8988T (cell line): ENCODE data around the gene KLF3.

Source experiments
- DNase-seq: peaks from one replicate; pipeline ENCODE4 v3.0.0; 2011

KLF3 gene

DNA sequence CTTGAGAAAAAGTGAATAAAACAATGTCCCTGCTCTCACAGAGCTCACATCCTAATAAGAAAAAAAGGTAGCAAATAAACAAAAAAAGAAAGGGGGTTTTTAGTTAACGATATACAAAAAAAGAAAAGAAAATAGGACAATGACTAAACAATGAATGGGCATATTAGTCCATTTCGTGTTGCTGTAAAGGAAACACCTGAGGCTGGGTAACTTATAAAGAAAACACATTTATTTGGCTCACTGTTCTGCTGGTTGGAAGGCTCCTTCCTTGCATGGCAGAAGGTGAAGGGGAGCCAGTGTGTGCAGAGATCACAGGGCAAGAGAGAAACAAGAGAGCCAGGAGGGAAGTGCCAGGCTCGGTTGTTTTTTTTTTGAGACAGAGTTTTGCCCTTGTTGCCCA is 4.7 kb upstream of the KLF3 start:
- DNase-seq = no peak

DNA sequence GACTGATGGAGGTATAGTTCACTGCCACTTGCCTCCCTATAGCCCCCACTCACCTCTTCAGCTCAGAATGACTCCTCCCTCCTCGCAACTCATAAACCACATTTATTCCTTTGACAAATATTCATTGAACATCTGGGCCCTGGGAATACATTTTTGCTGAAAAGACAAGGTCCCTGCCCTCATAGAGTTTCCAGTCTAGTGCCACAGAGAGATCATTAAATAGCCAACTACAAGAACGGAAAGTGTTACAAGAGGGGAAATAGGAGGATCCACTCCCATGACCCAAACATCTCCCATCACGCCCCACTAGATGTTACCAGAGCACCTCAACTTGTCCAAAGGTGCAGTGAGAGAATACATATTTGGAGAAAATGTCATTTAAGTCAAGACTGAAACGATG is 3.2 kb upstream of the KLF3 start:
- DNase-seq = no peak

DNA sequence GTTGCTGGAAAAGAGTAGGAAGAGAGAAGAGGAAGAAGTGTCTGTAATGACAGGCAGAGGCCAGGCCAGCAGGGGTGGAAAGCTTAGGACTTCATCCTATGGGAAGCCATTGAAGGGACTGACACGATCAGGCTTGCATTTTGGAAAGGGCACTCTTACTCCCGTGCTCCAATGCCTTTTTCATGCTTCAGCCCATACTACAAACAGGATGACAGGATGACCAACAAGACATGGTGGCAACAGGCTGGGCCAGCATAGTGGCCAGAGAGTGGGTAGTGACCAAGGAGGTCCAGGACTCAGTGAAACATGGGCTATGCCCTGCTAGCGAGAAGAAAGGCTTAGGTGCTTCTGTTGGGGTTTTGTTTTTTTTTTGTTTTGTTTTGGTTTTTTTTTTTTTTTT is 2.6 kb upstream of the KLF3 start:
- DNase-seq = no peak

DNA sequence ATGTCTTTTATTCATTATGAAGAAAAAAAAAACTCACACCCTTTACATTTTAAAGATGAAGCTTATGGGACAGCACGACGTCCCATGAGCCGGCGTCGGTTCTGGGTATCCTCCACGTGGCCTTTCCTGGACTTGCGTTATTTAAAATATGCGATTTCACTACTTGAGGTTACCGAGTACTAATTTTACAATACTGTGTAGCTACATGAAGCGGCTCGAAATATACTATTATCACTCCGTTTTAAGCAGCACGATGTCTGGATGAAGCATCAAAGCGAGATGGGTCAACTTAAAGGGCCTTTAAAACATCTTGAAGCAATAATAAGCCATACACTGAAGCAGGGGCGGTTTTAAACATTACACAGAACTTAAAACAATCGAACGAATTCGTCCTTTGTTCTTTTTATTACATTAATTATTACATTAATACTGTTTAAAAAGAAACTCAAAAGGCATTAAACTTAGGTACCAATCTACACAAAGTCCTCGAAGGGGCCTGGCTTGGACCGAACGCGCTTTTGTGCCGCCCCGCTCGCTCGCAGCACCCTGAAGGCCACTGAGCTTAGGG is 1.4 kb upstream of the KLF3 start:
- DNase-seq = no peak

DNA sequence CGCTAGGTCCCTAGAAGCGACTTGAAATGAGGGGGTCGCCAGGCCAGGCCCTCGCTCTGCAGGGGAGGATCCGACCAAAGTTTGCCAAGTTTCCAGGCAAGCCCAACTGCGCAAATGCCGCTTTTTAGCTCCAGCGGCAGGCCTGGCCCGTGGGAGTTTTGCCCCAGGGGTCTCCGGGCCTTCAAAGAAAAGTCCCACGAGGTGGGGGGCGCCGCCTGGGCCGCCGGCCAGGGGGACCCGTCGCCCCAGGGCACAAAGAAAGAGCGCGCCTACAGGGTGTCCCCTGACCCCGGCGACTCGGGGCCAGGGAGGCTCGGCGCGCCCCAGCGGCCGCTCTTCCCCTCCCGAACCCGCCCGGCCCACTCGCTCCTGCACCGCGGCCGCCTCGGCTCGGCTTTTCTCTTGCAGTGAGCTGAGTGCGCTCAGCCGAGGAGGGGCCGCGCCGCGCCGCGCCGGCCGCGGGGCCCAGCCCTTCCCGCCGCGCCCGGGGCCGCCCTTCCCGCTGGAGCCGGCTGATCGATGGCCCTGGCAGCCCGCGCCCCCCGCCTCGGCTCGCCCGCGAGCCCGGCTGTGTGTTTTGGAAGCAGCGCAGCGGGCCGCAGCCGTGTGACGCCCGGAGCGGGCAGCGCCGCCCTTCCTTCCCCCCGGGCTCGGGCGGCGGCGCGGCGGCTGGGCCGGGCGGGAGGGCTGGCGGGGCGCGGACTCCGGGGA is 754 bp upstream of the KLF3 start:
- DNase-seq = no peak

GRCh38 chr4:38664706-38665401 is 855 bp downstream of the KLF3 start:
- DNase-seq = no peak

- DNase-seq = no peak
Measured at GRCh38 chr4:38665551-38666411, 1.8 kb downstream of the KLF3 start.

DNA sequence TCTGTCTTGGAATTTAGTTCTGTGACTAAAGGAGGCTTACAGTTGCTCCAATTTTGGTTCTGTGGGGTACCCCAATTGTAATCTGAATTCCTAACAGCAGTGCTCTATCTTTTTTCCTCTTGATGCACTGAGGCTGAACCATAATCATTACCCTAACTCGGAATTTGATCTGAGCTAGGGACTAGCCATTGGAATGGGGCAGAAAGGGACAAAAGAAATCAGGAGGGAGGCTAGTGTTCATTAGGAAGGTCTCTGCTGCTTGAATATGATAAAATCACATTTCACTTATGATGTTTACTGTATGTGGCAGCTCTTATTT is 2.7 kb downstream of the KLF3 start:
- DNase-seq = no peak

GRCh38 chr4:38667085-38667893 is 3.3 kb downstream of the KLF3 start:
- DNase-seq = peak; percentile 68

DNA sequence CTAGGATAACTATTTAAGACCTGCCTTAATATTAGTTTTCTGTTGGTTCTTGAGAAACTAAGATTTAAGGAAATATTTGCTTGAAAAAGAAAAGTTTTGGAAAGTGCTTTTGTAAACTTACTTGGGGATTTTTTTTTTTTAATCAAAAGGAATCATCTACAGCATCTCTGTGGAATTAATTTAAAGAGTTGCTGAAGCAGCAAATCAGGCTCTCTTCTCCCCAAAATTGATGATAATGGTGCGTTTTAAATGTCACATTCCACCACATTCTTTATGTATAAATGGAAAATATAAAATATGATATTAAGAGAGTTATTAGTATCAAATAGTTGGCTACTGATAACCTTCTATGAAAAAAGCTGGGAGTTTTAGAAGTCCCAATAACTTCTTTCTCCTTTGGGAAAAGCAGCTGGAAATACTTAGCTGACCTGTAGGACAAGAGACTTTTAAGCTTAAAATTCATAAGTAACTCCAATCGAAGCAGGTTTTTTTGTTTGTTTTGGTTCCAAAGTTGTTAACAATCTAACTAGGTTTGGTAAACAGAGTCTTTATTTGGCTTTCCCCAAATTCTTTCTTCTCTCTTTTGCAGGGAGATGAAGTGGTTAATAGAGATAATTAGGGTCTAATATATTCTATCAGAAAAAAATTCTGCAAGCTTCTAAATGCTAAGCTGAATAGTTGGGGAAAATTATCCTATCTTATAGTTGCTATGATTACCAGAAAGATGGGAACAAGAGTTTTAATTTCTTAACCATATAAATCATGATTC is 4.4 kb downstream of the KLF3 start:
- DNase-seq = no peak

GRCh38 chr4:38669208-38669607 is 5.2 kb downstream of the KLF3 start:
- no peak for DNase-seq

GRCh38 chr4:38670109-38670901 is 6.3 kb downstream of the KLF3 start:
- no peak for DNase-seq

DNA sequence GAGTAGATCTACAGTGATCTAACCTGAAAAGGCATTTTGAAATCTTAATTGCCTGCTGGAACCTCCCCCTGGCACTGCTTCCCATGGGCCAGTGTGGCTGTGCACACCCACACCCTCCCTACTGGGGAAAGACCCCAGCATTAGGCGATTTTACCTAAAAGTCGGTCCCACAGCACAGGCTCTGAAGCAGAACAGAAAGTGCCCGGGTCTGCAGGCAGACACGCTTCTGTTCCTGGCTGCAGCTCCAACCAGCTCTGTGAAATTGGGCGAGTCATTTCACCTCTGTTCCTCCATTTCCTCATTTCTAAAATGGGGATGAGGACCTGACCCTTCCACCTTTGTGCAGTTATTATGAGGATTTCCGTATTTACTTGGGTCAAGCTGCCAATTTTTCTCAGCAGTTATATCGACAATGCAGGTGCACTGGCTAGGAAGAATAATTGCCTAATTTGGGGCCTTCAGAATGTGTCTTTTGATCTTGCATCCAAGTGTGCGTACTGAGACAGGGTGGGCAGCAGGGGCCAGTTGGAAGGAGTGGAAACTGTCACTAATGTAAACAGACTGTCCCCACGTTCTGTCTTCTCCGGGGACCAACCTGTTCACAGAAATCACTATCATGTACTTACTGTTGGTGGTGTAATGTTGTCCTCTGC is 7.1 kb downstream of the KLF3 start:
- no peak for DNase-seq

GRCh38 chr4:38671592-38671940 is 7.6 kb downstream of the KLF3 start:
- no peak for DNase-seq

DNA sequence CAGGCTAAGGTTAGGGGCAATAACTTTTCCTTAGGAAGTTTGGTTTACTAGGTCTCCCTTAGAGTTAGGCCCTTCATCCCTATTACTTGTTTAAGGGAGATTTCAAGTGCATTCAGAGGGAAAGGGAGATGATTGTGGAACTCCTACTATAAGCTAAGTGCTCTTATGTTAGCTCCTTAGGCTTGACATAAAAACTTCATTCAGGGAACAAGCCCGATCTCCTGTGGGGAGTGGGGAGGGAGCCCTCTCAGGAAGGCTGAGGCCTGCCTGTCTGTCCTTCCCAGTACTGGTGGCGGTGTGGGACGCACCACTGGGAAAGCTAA is 8.0 kb downstream of the KLF3 start:
- no peak for DNase-seq

DNA sequence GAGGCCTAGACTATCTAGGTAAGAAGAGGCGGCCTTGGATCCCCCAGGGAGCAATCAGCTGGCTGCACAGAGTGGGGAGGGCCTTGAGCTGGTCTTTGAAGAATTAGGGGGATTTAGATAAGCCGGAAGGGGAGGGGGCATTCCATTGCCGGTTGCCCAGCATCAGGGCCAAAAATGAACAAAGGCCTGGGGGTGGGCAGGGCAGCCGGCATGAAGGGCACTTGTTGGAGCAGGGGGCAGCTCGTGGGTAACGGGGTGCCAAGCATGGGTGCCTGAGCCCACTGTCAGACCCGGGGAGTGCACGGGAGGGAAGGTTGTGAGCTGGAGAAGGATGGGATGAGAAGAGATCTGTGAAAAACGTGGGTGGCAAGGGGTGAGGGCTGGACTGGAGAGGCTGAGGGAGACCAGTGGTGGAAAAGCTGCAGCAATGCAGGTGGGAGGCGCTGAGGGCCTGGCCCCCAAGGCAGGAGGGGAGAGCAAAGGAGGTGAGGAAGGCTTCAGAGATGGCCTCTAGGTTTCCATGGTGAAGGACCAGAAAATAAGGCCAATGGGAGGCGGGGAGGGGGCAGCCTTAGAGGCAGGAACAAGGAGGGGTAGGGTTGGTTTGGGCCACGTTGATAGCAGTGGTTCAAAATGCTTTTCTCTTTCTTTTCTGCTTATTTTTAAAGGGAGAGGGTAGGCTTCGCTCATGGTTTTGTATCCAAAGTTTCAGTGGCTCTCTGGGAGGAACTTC is 8.6 kb downstream of the KLF3 start:
- DNase-seq = no peak

GRCh38 chr4:38673130-38673978 is 9.4 kb downstream of the KLF3 start:
- no peak for DNase-seq

- no peak for DNase-seq
Measured at GRCh38 chr4:38674258-38675144, 10.5 kb downstream of the KLF3 start.
